GM12878 (cell line): Measurements from ENCODE around the gene THAP4. TPM values are rescaled to one million over a fixed set of nuclear protein-coding genes. Genes with fewer than 3 reads are reported as not detected.

ENCODE experiments used
- CREB1 ChIP-seq: IDR thresholded peaks from 2 replicates; pipeline ENCODE4 v1.6.1; 2012; ENCODE audit warnings: low read depth, mild to moderate bottlenecking, inconsistent platforms
- FOXM1 ChIP-seq: IDR thresholded peaks from 2 replicates; pipeline ENCODE4 v1.6.1; 2012; ENCODE audit warnings: low read depth, mild to moderate bottlenecking, inconsistent platforms, low read length, moderate library complexity
- GABPA ChIP-seq: IDR thresholded peaks from 2 replicates; pipeline ENCODE4 v1.6.1; 2014; ENCODE audit warnings: antibody characterized with exemption, low read depth, mild to moderate bottlenecking, inconsistent platforms
- HDAC6 ChIP-seq: fragments of 200-600 bp; sonication (generic); IDR thresholded peaks from one replicate; pipeline ENCODE4 v1.8.0; 2017; ENCODE audit warnings: antibody characterized with exemption; ENCODE audit not compliant: unreplicated experiment
- IKZF1 ChIP-seq: fragments of 450-650 bp; conservative IDR thresholded peaks from 2 replicates; pipeline ENCODE4 v1.6.1; 2017; ENCODE audit warnings: antibody characterized with exemption, mild to moderate bottlenecking
- JUNB ChIP-seq: IDR thresholded peaks from 2 replicates; pipeline ENCODE4 v1.6.1; 2016; ENCODE audit warnings: antibody characterized with exemption, mild to moderate bottlenecking
- KAT2A ChIP-seq: conservative IDR thresholded peaks from 2 replicates; pipeline ENCODE4 v1.6.1; 2011; ENCODE audit warnings: low read depth, low read length; ENCODE audit not compliant: control insufficient read depth
- MLLT1 ChIP-seq: fragments of 450-650 bp; IDR thresholded peaks from 2 replicates; pipeline ENCODE4 v1.6.1; 2016; ENCODE audit warnings: mild to moderate bottlenecking
- PKNOX1 ChIP-seq: fragments of 450-650 bp; IDR thresholded peaks from 2 replicates; pipeline ENCODE4 v1.6.1; 2016; ENCODE audit warnings: mild to moderate bottlenecking
- POLR2A ChIP-seq: IDR thresholded peaks from 2 replicates; pipeline ENCODE4 v1.6.1; 2011; ENCODE audit warnings: low read depth, mild to moderate bottlenecking, low read length
- RAD51 ChIP-seq: fragments of 450-650 bp; IDR thresholded peaks from 2 replicates; pipeline ENCODE4 v1.6.1; 2016; ENCODE audit warnings: moderate library complexity, mild to moderate bottlenecking, inconsistent platforms
- SIX5 ChIP-seq: IDR thresholded peaks from 2 replicates; pipeline ENCODE4 v1.6.1; 2011; ENCODE audit warnings: mild to moderate bottlenecking, low read depth, low read length, moderate library complexity; ENCODE audit not compliant: severe bottlenecking
- SPI1 ChIP-seq: IDR thresholded peaks from 2 replicates; pipeline ENCODE4 v1.6.1; 2011; ENCODE audit warnings: low read depth, mild to moderate bottlenecking, low read length, moderate library complexity, borderline replicate concordance; ENCODE audit not compliant: insufficient read depth
- TAF1 ChIP-seq: IDR thresholded peaks from 2 replicates; pipeline ENCODE4 v1.6.1; 2011; ENCODE audit warnings: mild to moderate bottlenecking, low read depth, low read length, borderline replicate concordance
- TCF7 ChIP-seq: IDR thresholded peaks from 2 replicates; pipeline ENCODE4 v1.6.1; 2014; ENCODE audit warnings: antibody characterized with exemption, borderline replicate concordance
- polyA plus RNA-seq, 11 experiments: library from polyadenylated mRNA; depleted of rRNA in 4 of 11; unstranded in 6 of 11; stranded (reverse) in 5 of 11; fragments of >200 nt; fragmentation: Nextera tagmentation in 4 of 11; fragmentation: Illumina TruSeq in 1 of 11; extraction: Ambion mirVana in 4 of 11; extraction: Trizol in 1 of 11; gene quantifications; 1 replicate in 1 of 11; 2 replicates in 10 of 11; pipeline versions ENCODE4 v1.2.1 to v1.2.3, GENCODE V29; 2011 to 2016; ENCODE audit warnings: inconsistent platforms in 2 of 11, missing spikeins in 2 of 11, low read depth in 1 of 11
- total RNA-seq, 4 experiments: library from RNA; depleted of rRNA in 3 of 4; stranded (reverse); fragments of >200 nt in 3 of 4; fragmentation: Illumina TruSeq in 1 of 4; extraction: Trizol in 1 of 4; gene quantifications; 2 replicates each; pipeline versions ENCODE4 v1.2.1 to v1.2.3, GENCODE V29; 2013 to 2021

THAP4 gene
- total and polyA plus RNA-seq, 10 of the 15 experiments (the other 5 are each of a cell fraction or from before 2014, with no cell fraction given) = 12.9 to 67.7 (median 44.5) TPM

GRCh38 chr2:241617431-241618154 is 19.4 kb downstream of the THAP4 start (continued):
- peak; percentile 37; the same call in 1 of the 2 replicates for TF ChIP-seq IKZF1
- 0 out of 2 replicates have a peak, but pooled peaks have one; percentile 5 for TF ChIP-seq TAF1
- no peak for TF ChIP-seq RAD51
- TF ChIP-seq MLLT1 = no peak
- peak; percentile 84 for TF ChIP-seq SIX5
- TF ChIP-seq GABPA = peak; percentile 89
- no peak for TF ChIP-seq TCF7
- TF ChIP-seq HDAC6 = no peak
- peak; percentile 36; the same call in 1 of the 2 replicates for TF ChIP-seq PKNOX1
- TF ChIP-seq KAT2A = no peak
- TF ChIP-seq FOXM1 = no peak
- TF ChIP-seq POLR2A = peak; percentile 34; the same call in 1 of the 2 replicates
- TF ChIP-seq JUNB = no peak
- TF ChIP-seq SPI1 = peak; percentile 50; the same call in 1 of the 2 replicates
- peak; percentile 48 for TF ChIP-seq CREB1
